Measurements from ENCODE around the gene ACD.

ACD gene

GRCh38 chr16:67676516-67676915 is 16.5 kb upstream of the ACD start:
- in situ Hi-C loops (cut with MboI; ENCODE audit: low sequenced_read_pairs) = no loop called here

GRCh38 chr16:67675999-67676398 is 15.9 kb upstream of the ACD start:
- in situ Hi-C loops (cut with MboI; ENCODE audit: low sequenced_read_pairs) = no loop called here

GRCh38 chr16:67675579-67675935 is 15.5 kb upstream of the ACD start:
- in situ Hi-C loops (cut with MboI; ENCODE audit: low sequenced_read_pairs) = no loop called here

- in situ Hi-C loops (cut with MboI; ENCODE audit: low sequenced_read_pairs) = no loop called here
Observed at GRCh38 chr16:67674851-67675578, 15.0 kb upstream of the ACD start.

GRCh38 chr16:67673712-67674580 is 13.9 kb upstream of the ACD start:
- in situ Hi-C loops (cut with MboI; ENCODE audit: low sequenced_read_pairs) = no loop called here

DNA sequence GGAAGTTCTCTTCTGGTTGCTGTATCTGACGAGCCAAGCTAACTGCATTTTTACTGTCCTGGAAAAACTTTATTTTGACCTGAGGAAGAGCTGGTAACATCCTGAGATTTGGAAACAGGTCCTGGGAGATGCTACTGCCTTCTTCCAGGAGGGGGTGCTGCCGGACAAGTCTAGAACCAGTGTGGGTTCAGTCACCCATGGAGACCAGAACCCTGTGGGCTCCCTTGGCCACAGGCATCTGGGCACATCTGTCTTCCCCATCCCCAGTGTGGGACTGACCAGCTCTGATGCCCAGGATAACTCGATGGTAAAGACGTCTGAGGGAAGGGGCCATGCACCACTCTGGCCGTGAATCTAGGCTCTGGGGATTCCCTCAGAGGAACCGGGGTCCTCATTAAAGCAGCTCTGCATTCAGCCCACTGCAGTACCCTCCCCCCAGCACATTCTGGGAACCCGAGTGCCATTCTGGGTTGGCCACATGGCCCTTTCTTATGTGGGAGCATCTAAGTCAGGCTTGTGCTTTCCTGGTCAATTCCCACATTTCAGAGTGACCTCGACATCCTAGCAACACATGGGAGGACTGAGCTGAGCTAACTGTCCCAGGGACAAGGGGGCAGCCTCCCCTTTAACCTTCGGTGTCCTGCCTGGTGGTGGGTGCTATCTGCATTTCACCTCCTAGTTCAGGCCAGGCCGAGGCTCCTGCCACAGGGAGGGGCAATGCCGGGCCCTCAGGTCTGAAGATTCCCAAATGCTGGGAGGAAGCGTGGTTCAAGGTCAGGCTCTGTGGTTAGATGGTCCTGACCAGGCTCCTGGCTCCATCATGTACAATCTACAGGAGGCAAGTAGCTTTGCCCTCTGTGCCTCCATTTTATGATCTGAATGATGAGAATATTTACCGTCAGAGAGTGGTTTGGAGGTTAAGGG is 12.9 kb upstream of the ACD start:
- in situ Hi-C loops (cut with MboI; ENCODE audit: low sequenced_read_pairs) = no loop called here

GRCh38 chr16:67672306-67672705 is 12.2 kb upstream of the ACD start:
- in situ Hi-C loops (cut with MboI; ENCODE audit: low sequenced_read_pairs) = no loop called here

GRCh38 chr16:67669499-67670101 is 9.5 kb upstream of the ACD start:
- in situ Hi-C loops (cut with MboI; ENCODE audit: low sequenced_read_pairs) = loop anchor here (10.0 kb wide), 1 partner anchor 265 kb away; the partner anchor contains the start of genes CTRL and PSMB10

GRCh38 chr16:67668495-67669157 is 8.6 kb upstream of the ACD start:
- in situ Hi-C loops (cut with MboI; ENCODE audit: low sequenced_read_pairs) = loop anchor here (10.0 kb wide), 1 partner anchor 266 kb away; the partner anchor contains the start of genes CTRL and PSMB10

- in situ Hi-C loops (cut with MboI; ENCODE audit: low sequenced_read_pairs) = loop anchor here (10.0 kb wide), 1 partner anchor 267 kb away; the partner anchor contains the start of genes CTRL and PSMB10
Observed at GRCh38 chr16:67667817-67668494, 7.9 kb upstream of the ACD start.

- in situ Hi-C loops (cut with MboI; ENCODE audit: low sequenced_read_pairs) = loop anchor here (10.0 kb wide), 1 partner anchor 267 kb away; the partner anchor contains the start of genes CTRL and PSMB10
Observed at GRCh38 chr16:67667453-67667816, 7.4 kb upstream of the ACD start.

- in situ Hi-C loops (cut with MboI; ENCODE audit: low sequenced_read_pairs) = loop anchor here (10.0 kb wide), 1 partner anchor 268 kb away; the partner anchor contains the start of genes CTRL and PSMB10
Observed at GRCh38 chr16:67666559-67667452, 6.7 kb upstream of the ACD start, which contains the start of the genes C16orf86 and ENKD1. Gene C16orf86 (plus strand): TSS chr16:67666814. CDS start chr16:67666971, 157 bp downstream. Gene ENKD1 (minus strand): TSS chr16:67666750. CDS start chr16:67666442, 308 bp downstream.

GRCh38 chr16:67666032-67666551 is 6.0 kb upstream of the ACD start:
- in situ Hi-C loops (cut with MboI; ENCODE audit: low sequenced_read_pairs) = loop anchor here (10.0 kb wide), 1 partner anchor 269 kb away; the partner anchor contains the start of genes CTRL and PSMB10

- in situ Hi-C loops (cut with MboI; ENCODE audit: low sequenced_read_pairs) = loop anchor here (10.0 kb wide), 1 partner anchor 269 kb away; the partner anchor contains the start of genes CTRL and PSMB10
Observed at GRCh38 chr16:67665598-67665997, 5.5 kb upstream of the ACD start.

GRCh38 chr16:67664871-67665270 is 4.8 kb upstream of the ACD start:
- in situ Hi-C loops (cut with MboI; ENCODE audit: low sequenced_read_pairs) = loop anchor here (10.0 kb wide), 1 partner anchor 270 kb away; the partner anchor contains the start of genes CTRL and PSMB10

DNA sequence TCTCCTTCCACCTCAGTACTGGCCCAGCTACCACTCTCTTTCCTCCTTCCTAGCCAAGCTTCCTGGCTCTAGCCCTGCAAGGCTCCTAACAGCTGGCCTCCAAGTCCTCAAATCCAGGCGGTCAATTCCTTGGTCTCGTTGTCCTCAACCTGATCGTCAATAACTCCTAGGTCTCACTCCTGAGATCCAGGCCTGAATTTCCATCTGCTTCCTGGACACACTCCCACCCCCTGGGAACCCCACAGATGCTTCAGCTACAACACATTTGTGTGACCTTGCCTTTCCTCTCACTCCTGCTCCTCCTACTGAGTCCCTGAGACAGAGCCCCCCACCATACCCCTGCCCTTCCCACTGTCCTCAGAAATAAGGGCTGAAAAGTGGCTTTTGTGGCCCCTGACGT is 4.2 kb upstream of the ACD start:
- in situ Hi-C loops (cut with MboI; ENCODE audit: low sequenced_read_pairs) = loop anchor here (10.0 kb wide), 1 partner anchor 271 kb away; the partner anchor contains the start of genes CTRL and PSMB10

DNA sequence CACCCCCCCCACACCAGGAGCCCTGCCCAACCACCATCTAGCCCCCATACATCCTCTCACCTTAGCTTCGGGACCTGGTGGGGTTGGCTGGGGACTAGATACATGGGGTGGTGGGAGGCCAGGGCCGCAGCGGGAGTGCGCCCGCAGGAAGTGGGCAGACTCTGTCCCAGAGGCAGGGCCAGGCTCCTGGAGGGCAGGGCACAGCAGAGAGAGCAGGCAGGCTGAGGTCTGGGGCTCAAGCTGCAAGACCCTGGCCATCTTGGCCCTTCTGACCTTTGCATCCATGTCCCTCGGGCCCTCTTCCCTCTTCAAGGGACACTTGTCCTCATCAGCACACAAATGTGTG is 3.8 kb upstream of the ACD start:
- in situ Hi-C loops (cut with MboI; ENCODE audit: low sequenced_read_pairs) = loop anchor here (10.0 kb wide), 1 partner anchor 271 kb away; the partner anchor contains the start of genes CTRL and PSMB10
